CD4-positive, alpha-beta T cell treated with Interleukin-10 for 1 hour (primary cell): Measurements from ENCODE around the gene PSMG3.
"Not testable (repeated sequence)": the region's sequence is repeated elsewhere in the genome, so short reads cannot be mapped to it uniquely, and the experiment has no call there.

Experiments used
- DNase-seq: peaks from one replicate; pipeline ENCODE4 v3.0.0-alpha.2; 2020

The PSMG3 gene

DNA sequence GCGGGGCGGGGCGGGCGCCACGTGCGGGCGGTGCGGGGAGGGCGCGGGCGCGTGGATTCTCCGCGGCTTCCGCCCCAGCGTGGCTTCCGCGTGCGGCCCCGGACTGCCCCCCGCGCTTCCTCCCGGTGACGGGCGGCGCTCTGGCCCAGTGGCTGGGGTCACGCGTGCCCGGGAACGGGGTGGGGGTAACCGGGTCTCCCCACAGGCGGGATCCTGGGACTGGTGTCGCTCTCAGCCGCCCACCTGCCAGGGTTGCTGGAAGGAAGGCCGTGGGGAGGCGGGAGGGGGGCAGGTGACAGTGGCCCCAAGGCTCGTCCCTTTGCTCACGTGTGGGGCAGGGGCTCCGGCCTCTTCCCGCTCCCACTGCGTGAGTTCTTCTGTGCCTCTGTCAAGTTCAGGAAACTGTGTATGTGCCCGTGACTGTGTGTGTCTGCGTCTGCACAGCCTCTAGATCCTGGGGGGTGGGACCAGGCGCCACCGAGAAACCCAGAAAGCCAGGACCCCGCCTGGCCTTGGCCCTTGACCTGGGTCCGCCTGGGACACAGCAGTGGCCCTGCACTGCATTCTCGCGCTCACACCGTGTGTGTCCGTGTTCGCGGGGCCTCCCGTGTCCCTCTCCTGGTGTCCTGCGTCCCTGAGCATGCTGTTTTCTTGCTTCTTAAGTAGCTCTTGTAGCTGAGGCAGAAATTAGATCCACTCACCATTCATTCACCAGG is 38.4 kb downstream of the PSMG3 start:
- peak; percentile 59 for DNase-seq

DNA sequence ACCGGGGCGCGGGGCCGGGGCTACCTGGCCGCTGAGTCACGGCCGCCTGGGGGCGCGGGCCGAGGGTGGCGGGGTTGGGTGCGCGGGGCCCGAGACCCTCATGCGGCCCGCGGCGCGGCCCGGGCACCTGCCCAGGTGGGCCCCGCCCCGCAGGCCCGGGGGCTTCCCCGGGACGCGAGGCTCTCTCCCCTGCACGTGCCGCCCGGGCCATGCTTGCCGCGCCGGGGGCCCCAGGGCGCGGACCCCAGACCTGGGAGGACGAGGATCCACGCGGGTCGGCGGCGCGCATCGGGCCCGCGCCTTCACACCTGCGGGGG is 38.9 kb downstream of the PSMG3 start:
- DNase-seq: no peak

DNA sequence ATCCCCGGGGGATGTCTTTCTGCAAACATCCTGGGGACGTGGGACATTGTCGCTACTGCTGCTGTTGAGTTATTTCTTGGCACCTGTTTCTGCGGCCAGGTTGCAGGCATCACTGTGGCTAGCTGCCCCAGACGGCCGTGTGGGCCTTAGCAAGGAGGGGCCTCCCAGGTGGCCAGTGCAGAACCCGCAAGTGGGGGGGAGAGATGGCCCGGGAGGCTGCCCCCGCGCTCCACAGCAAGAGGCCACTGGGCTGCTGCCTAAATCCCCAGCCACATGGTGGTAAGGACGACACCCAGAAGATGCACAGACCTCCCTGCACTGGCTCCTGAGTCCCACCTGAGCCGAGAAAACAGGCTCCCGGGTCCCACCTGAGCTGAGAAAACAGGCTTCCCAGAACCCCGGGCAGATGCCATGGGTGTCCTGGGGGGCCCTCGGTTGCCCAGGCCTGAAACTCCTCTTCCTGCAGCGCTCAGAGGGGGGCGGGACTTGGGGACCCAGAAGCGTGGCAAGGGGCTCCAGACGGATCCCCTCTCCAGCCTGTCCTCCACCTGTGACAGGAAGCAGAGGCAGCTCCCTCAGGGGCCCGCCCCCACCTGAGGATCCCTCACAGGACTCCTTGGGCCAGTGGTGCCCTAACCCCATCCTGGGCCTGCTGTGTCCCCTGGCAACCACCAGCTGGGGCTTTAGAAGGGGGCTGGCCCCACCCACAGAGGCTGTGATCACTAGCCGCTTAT is 40.3 kb downstream of the PSMG3 start:
- no peak for DNase-seq

DNA sequence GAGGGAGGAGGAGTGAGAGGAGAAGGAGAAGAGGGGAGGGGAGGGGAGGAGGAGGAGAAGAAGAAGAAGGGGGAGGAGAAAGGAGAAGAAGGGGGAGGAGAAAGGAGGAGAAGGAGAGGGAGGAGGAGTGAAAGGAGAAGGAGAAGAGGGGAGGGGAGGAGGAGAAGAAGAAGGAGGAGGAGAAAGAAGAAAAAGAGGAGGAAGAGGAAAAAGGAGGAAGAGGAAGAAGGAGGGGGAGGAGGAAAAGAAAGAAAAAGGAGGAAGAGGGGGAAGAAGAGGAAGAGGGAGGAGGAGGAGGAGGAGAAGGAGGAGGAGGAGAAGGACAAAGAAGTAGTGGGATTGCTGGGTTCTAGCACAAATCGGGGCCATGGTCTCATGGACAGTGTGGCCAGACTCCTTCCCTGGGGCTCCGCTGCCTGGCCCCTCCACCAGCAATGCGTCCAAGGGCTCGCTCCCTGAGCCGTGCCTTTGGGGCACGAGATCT is 43.5 kb downstream of the PSMG3 start:
- DNase-seq: no peak

DNA sequence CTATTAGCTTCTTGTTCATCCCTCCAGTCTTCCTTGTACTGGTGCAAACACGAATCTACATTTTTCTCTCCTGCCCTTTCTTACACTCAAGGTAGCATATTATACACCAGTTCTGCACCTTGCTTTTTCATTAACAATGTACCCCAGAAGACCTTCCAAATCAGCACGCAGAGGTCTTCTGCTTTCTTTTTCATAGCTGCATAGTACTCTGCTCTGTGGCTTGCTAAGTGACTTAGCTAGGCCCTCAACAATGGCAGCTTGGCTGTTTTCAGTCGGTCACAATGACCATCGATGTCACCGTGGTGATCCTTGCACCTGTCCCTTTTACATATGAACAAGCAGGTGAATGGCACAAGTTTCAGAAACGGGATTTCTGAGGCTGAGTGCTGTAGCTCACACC is 44.4 kb downstream of the PSMG3 start:
- DNase-seq: no peak

DNA sequence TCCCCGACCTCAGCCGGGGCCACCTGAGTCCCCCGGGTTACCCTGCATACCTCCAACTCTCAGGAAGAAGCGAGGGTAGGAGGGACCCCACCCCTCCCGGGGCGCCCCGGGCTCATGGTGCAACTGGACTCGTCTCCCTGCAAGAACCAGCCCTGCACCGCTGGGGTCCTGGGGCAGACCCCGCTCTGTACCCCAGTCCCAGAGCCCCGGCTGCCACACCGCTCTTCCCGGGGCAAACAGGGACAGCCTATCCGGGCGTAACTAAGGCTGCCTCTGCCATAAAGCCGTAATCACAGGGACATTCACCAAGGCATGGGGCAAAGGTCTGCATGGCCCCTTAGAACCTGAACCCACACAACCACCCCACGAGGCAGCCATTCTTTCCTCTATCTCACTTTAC is 46.0 kb downstream of the PSMG3 start:
- no peak for DNase-seq

DNA sequence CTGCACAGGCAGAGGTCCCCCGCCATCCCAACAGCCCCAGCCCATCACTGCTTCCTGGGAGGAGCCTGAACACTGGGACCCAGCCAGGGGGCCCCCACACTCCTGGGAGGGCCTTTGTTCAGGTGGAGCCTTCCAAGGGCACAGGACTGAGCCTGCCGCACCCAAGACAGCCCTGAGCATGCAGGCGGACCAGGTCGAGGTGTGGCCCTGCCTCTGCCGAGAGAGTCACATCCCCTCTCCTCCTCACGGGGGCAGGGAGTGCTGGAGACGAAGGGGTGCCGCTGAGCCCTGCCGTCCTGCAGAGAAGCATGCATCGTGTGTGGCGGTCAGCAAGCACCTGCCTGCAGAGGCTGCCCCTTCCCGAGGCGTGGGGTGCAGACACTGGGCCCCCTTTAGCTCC is 46.6 kb downstream of the PSMG3 start:
- no peak for DNase-seq

DNA sequence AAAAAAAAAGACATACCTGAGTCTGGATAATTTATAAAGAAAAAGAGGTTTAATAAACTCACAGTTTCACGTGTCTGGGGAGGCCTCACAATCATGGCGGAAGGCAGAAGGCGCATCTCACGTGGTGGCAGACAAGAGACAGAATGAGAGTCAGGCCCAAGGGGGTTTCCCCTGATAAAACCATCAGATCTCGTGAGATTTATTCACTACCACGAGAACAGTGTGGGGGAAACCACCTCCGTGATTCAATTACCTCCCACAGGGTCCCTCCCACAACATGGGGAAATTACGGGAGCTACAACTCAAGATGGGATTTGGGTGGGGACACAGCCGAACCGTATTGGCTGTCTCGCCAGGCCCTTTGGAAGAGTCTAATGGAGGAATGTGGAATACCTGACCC is 48.4 kb downstream of the PSMG3 start:
- no peak for DNase-seq

DNA sequence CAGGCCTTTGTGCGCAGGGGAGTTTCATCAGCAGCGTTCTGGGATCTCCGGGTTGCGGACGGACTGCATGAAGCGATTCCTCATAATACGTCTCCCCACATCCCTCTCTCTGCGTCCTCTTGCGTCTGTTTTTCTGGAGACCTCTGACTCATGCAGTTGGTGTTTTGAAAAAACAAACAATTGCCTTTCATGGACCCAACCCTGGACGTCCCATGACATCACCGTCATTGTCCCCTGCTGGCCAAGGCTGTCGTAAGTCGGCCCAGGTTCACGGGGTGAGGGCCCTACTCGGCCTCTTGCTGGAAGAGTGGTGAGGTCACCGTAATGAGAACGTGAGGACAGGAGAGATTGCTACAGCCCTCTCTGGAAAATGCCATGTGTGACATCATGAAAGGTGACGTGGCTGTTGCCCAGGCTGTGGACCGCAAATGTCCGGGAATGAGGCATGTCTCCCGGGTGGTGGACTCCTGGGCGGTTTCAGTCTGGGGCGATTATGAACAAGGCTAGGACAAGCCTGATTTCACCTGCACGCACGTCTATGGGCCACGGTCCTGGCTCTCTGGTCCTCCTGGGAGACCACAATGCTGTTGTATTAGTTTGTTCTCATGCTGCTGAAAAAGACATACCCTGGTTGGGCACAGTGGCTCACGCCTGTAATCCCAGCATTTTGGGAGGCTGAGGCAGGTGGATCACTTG is 49.1 kb downstream of the PSMG3 start:
- no peak for DNase-seq

DNA sequence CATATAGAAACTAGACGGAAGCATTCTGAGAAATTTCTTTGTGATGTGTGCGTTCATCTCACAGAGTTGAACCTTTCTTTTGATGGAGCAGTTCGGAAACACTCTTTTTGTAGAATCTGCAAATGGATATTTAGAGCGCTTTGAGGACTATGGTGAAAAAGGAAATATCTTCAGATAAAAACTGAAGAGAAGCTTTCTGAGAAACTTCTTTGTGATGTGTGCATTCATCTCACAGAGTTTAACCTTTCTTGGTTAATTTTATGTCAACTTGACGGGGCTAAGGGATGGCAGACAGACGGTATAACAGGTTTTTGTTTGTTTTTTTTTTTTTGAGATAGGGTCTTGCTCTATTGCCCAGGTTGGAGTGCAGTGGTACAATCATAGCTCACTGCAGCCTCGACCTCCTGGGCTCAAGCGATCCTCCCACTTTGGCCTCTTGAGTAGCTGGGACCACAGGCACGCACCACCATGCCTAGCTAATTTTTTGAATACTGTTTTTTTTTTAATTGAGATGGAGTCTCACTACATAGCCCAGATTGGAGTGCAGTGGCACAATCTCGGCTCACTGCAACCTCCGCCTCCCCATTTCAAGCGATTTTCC is 50.4 kb downstream of the PSMG3 start:
- DNase-seq: not testable (repeated sequence)
